SU-DHL-6 (cell line): ENCODE results near the gene KAT2B.
"Not testable (repeated sequence)": the region's sequence is repeated elsewhere in the genome, so short reads cannot be mapped to it uniquely, and the experiment has no call there.

Experiments
- H2AFZ ChIP-seq: fragments of 200-600 bp; sonication (generic); 2 replicates; pipeline ENCODE4 v1.6.1; 2014; ENCODE audit warnings: low read depth, mild to moderate bottlenecking, moderate library complexity, mixed read lengths, antibody characterized with exemption, low read length; ENCODE audit not compliant: severe bottlenecking
- H3F3A ChIP-seq: fragments of 200-600 bp; shearing (Covaris generic); 2 replicates; pipeline ENCODE4 v1.6.0; 2016; ENCODE audit warnings: antibody characterized with exemption, mild to moderate bottlenecking; ENCODE audit not compliant: insufficient read depth
- H3K27ac ChIP-seq: fragments of 200-600 bp; sonication (generic); 2 replicates; pipeline ENCODE4 v1.5.1; 2016; ENCODE audit warnings: low read depth, mild to moderate bottlenecking, low read length, moderate library complexity, mixed read lengths
- H3K27me3 ChIP-seq: fragments of 200-600 bp; sonication (generic), shearing (Covaris generic); 2 replicates; pipeline ENCODE4 v1.6.0; 2014; ENCODE audit warnings: mild to moderate bottlenecking, low read length
- H3K36me3 ChIP-seq: fragments of 200-600 bp; sonication (generic); 2 replicates; pipeline ENCODE4 v1.6.1; 2014; ENCODE audit warnings: mild to moderate bottlenecking, low read length, mixed read lengths
- H3K4me2 ChIP-seq: fragments of 300-600, 200-600 bp; shearing (Covaris generic), sonication (generic); 2 replicates; pipeline ENCODE4 v1.6.0; 2014; ENCODE audit warnings: low read length, low read depth, mild to moderate bottlenecking; ENCODE audit not compliant: poor library complexity, severe bottlenecking
- H3K4me3 ChIP-seq: fragments of 200-600 bp; sonication (generic); 2 replicates; pipeline ENCODE4 v1.5.1; 2014; ENCODE audit warnings: antibody characterized with exemption, low read length, mild to moderate bottlenecking, mixed read lengths; ENCODE audit not compliant: insufficient read depth, poor library complexity, severe bottlenecking
- H3K79me2 ChIP-seq: fragments of 200-600 bp; sonication (generic); 2 replicates; pipeline ENCODE4 v1.6.1; 2014; ENCODE audit warnings: mild to moderate bottlenecking, low read length, moderate library complexity; ENCODE audit not compliant: insufficient read depth
- H3K9ac ChIP-seq: fragments of 200-600 bp; sonication (generic); 2 replicates; pipeline ENCODE4 v1.7.0; 2014; ENCODE audit warnings: mild to moderate bottlenecking, low read length
- H3K9me2 ChIP-seq: fragments of 200-600 bp; sonication (generic); replicated peaks from 2 replicates; pipeline ENCODE4 v1.6.1; 2014; ENCODE audit warnings: low read length; ENCODE audit not compliant: insufficient read depth
- H3K9me3 ChIP-seq: fragments of 200-600 bp; sonication (generic); 2 replicates; pipeline ENCODE4 v1.6.1; 2014; ENCODE audit warnings: low read length, mixed read lengths; ENCODE audit not compliant: insufficient read depth
- H4K20me1 ChIP-seq: fragments of 200-600 bp; sonication (generic); 2 replicates; pipeline ENCODE4 v1.6.1; 2014; ENCODE audit warnings: low read depth, mild to moderate bottlenecking, antibody characterized with exemption, low read length, moderate library complexity, mixed read lengths
- CTCF ChIP-seq: fragments of 200-600 bp; sonication (generic); IDR thresholded peaks from one replicate; pipeline ENCODE4 v1.5.1; 2017; ENCODE audit warnings: antibody characterized with exemption, mild to moderate bottlenecking, low read length, moderate library complexity; ENCODE audit not compliant: insufficient read depth, poor library complexity, severe bottlenecking
- EZH2phosphoT487 ChIP-seq: fragments of 200-600 bp; sonication (generic), shearing (Covaris generic); conservative IDR thresholded peaks from 2 replicates; pipeline ENCODE4 v1.6.1; 2018; ENCODE audit warnings: mild to moderate bottlenecking, antibody characterized with exemption, low read length, moderate library complexity, mixed read lengths

Gene KAT2B

DNA sequence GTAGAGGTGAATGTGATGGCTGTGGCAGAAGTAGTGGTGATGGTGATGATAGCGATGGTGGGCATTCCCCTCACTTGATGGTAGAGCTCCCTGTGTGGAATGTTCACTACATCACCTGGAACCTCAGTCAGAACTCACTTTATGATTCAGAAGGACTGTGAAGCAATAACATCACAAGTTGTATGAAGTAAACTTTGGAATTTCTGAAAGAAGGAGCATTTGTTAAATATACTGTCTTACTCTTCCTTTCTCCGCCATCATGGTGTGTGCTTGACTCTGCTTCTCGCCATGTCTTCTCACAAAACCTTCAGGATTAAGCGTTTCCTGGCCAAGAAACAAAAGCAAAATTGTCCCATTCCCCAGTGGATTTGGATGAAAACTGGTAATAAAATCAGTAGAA is 28.1 kb upstream of the KAT2B start, which contains the start of gene PP2D1:
Gene PP2D1, minus strand, starts transcription at position 101 of the 400 bp plus-strand sequence. CDS start 192 bp downstream, outside the sequence.
- TF ChIP-seq EZH2phosphoT487 (no peak), CTCF (no peak)
- Histone ChIP-seq H3K4me3 (no peak within 1 kb of the TSS), H3F3A (no peaks in the 10 kb centered on the region), H2AFZ (no peak within 1 kb of the TSS), H4K20me1 (no peaks in the 10 kb centered on the region), H3K4me2 (no peak within 1 kb of the TSS), H3K79me2 (no peaks in the 10 kb centered on the region), H3K9me3 (no peaks in the 10 kb centered on the region), H3K27me3 (no peaks in the 10 kb centered on the region), H3K27ac (no peak within 1 kb of the TSS), H3K36me3 (no peaks in the 10 kb centered on the region), H3K9me2 (no peaks in the 10 kb centered on the region), H3K9ac (no peak within 1 kb of the TSS)

GRCh38 chr3:20013396-20013795 is 26.9 kb upstream of the KAT2B start:
- Histone ChIP-seq H3K9me3 (no peaks in the 10 kb centered on the region), H2AFZ (no peak overlapping the region), H3F3A (no peaks in the 10 kb centered on the region), H3K4me2 (no peak overlapping the region), H3K27me3 (no peaks in the 10 kb centered on the region), H4K20me1 (no peaks in the 10 kb centered on the region), H3K27ac (no peak overlapping the region), H3K4me3 (no peak overlapping the region), H3K9ac (no peak overlapping the region), H3K9me2 (no peaks in the 10 kb centered on the region), H3K79me2 (no peaks in the 10 kb centered on the region), H3K36me3 (no peaks in the 10 kb centered on the region)
- TF ChIP-seq EZH2phosphoT487 (no peak), CTCF (no peak)

- Histone ChIP-seq H3K9me3 (no peaks in the 10 kb centered on the region), H3K36me3 (no peaks in the 10 kb centered on the region)
- TF ChIP-seq CTCF (no peak), EZH2phosphoT487 (no peak)
These were observed 24.7 kb upstream of the KAT2B start for GRCh38 chr3:20015525-20015924.

GRCh38 chr3:20016076-20016475 is 24.2 kb upstream of the KAT2B start:
- not testable (repeated sequence) for H3F3A ChIP-seq, H3K36me3 ChIP-seq, H3K79me2 ChIP-seq, H3K4me3 ChIP-seq, H2AFZ ChIP-seq, H3K9ac ChIP-seq, H3K9me3 ChIP-seq, H3K27me3 ChIP-seq, H3K4me2 ChIP-seq, H3K9me2 ChIP-seq, H4K20me1 ChIP-seq, H3K27ac ChIP-seq

More at GRCh38 chr3:20015525-20015924, 24.7 kb upstream of the KAT2B start:
- Histone ChIP-seq H3F3A (no peaks in the 10 kb centered on the region), H3K27ac (no peak overlapping the region), H3K4me3 (no peak overlapping the region), H3K27me3 (no peaks in the 10 kb centered on the region), H3K9ac (no peak overlapping the region), H3K4me2 (no peak overlapping the region), H4K20me1 (no peaks in the 10 kb centered on the region), H3K9me2 (no peaks in the 10 kb centered on the region), H2AFZ (no peak overlapping the region), H3K79me2 (no peaks in the 10 kb centered on the region)
